Daoy (cell line): ENCODE results near the gene TRPV4. TPM values are rescaled to one million over a fixed set of nuclear protein-coding genes. Genes with fewer than 3 reads are reported as not detected.

Source experiments
- DNase-seq: peaks from one replicate; pipeline ENCODE4 v3.0.0-alpha.2; 2015; ENCODE audit warnings: low read depth
- total RNA-seq: library from RNA; depleted of rRNA; stranded (reverse); fragments of >200 nt; shearing (Covaris generic); gene quantifications from 2 replicates; pipeline ENCODE4 v1.2.3, GENCODE V29; 2014; rRNA removed

The TRPV4 gene
- total RNA-seq, 1 experiment from 2014 or later, result 0.51 TPM

DNA sequence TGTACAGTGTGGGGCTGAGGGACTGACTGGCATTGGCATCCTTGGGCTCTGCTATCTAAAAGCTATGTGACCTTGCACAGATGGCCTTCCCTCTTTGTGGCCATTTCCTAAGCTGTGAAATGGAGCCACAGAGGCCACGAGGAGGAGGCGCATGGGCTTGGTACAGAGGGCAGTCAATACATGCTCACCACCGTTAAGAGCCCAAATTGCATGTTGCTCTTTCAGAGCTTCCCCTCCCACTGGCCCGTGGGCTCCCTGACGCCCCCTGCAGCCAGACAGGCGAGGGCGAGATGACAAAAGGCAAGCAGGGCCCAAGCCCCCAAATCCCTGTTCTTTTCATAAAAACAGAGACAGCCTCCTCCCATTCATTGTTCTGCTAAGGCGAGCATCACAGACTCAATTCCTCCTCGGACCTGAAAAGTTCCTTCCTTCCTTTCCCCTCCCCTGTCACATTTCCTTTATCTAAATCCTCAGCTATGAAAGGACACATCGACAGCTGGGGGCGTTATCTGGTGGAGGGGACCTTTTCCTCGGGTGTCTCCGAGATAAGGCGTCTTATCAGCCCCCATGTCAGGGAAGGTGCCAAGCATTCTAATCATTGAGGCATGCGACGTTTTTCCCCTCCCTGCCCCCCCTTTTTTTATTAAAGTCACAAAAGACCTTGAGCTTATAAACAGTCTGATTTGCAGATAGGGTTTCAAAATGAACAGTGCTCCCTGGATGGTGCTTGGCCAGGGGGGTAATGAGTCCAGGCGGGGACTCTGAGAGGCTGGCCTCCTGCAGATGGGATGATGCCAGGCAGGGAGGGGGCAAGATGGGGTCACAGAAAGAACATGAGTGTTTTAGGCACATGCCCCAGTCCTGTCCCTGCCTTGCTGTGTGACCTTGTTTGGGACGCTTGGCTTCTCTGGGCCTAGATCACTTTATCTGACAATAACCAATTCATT lies 93.2 kb downstream of the TRPV4 start:
- DNase-seq, result peak; percentile 37

DNA sequence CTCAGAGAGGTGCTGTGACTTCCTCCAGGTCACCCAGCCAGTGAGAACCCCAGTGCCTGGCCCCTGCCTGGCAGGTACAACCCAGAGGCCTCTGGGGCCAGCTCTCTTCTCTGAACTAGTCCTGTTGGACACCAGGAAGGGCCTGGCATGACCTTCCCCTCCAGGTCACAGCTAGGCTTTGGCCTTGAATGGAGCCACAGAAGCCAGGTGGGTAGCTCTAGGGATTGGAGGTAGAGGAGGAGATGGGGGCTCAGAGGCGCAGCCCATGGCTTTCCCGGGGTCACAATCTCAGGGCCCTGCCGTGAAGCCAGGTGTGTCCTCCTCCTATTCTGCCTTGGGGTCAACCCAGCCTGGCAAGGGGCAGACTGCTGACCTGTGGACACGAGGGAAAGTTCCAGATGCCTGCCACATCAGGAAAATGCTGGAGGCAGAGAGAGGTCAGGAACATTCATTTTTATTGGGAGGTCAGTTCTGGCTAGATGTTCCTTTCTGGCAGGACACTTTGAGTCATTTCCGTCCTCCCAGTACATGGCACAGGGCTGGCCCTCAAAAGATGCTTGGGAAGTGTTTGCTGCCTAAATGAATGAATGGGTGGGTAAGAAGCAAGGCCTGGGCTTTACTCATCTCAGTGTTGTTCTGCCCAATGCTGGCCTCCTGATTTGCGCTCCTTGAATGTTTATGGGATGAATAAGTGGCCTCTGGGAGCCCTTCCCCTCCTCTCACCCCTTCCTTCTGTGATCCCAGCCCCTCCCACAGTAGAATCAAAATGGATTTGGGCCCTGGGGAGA lies 94.1 kb downstream of the TRPV4 start:
- DNase-seq, result peak; percentile 19

DNA sequence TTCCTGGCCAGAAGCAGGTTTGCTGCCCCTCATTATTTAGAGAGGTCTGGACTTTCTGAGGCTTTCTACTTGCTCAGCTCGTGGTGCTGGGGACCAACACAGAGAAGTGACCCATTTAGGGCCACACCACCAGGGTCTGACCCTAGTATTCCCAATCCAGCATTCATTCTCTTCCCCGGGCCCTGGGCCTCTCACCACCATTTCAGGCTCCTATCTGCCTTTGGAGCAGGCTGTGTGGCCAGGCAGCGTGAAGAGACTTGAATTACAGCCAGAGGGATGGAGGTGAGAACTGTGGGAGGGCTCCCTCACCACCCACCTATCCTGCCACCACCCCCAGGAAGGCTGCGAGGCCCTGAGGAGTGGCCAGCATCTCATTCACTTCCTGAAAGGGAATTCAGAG lies 95.0 kb downstream of the TRPV4 start:
- no peak for DNase-seq

DNA sequence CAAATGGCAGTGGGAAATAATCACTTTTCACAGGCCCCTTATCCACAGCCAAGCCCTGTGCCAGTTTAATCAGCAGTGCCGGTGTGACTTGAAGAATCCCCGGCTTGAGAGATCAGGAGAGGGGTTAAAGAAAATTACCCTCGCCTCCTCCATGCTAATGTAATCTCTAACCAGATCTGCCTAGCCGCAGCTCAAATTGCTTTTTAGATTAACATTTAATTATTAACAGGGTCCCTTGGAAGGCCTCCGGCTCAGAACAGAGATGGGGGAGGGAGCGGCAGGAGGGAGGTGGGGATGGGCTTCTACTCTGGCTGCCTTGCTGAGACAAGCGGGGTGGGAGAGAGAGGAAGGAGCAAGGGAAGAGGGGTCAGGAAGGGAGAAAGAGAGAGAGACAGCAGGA lies 95.6 kb downstream of the TRPV4 start:
- no peak for DNase-seq

DNA sequence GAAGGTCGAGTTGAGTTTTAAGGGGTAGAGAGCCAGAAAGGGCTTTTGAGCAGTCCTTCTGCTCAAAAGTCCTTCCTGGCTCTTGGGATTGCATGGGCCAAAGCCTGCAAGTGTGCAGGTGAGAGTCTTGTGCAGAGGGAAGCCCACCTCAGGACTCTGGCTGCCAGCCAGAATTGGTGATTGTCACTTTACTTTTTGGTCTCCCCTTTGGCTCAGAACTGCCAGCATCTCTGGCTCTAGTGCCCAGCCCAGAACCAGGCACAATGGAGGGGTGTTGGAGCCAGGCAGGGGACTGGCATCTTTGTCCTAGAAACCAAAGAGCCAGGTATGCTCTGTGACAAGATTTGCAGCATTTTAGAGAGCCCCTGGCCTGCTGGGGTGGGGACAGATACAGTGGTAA lies 96.1 kb downstream of the TRPV4 start:
- DNase-seq, result no peak

DNA sequence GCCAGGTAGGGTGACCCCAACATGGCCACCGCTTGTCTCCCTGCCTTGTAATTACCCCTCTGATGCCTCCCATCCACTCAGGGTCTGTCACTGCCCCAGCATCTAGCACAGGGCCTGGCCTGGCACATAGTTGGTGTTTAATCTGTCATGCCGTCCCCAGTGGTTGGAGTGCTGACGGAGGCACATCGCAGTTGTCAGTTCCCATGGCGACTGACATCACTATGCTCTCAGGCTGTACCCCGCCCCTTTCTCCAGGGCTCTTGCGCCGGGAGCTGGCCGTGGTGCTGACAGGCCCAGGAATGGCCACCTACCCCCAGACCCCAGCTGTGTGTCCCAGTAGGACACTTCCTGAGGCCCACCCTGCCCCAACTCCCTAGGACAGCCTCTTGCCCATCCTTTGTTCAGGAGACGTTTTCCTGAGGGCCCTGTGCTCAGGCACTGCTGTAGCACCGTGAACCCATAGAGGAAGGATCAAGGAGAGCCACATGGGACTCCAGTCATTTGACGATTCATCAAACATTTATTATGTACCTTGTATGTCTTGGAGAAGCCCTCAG lies 96.6 kb downstream of the TRPV4 start:
- DNase-seq, result peak; percentile 62

DNA sequence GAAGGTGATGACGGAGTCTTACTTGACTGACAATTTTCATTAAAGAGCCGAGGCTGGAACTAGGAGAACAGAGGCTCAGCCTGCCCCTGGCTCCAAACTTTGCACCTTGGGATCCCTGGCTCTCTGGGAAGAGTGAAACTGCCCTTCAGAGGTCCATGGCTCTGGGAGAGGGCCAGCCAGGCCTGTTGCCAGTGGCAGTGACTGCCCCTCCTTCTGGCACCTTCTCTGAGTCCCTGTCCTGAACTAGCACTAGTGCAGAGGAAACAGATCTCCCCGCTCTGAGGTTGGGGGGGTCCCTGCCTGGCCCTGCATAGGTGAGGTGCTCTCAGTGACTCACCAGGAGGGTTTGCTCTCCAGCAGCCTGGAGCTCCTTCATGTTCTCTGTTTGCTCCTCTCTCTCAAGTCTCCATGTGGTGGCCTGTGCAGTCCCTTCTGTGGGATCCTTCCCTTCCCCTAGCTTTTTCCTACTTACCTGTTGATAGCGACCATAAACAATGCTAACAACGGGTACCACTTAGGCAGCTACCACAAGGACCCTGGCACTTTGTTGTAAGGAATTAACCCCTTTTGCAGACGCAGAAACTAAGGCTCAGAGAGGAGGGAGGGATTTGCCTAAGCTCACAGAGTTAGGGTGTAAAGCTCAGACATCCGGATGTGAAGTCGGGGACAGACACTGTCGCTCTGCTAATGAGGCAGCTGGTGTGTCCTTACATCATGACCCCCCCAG lies 97.2 kb downstream of the TRPV4 start:
- DNase-seq, result no peak

DNA sequence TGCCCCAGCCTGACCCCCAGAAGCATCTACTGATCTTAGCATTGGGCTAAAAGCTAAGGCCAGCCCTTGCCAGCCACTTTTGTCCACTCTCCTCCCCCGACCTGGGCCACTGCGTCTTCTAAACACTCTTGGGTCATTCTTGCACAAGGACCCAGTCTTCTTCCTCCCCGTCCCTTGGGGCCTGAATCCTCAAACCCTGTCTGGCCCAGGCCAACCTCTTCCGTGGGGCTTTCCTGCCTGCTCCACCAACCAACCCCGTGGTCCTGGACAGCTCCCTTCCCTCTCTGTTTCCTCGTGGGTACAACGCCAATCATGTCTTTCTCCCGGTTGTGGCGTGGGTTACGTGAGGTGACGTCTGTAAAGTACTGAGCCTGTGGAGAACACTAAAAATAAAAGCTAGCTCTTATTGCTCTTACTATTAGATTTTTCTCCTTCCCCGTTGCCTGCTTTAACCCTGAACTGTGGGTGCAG lies 98.1 kb downstream of the TRPV4 start:
- no peak for DNase-seq

DNA sequence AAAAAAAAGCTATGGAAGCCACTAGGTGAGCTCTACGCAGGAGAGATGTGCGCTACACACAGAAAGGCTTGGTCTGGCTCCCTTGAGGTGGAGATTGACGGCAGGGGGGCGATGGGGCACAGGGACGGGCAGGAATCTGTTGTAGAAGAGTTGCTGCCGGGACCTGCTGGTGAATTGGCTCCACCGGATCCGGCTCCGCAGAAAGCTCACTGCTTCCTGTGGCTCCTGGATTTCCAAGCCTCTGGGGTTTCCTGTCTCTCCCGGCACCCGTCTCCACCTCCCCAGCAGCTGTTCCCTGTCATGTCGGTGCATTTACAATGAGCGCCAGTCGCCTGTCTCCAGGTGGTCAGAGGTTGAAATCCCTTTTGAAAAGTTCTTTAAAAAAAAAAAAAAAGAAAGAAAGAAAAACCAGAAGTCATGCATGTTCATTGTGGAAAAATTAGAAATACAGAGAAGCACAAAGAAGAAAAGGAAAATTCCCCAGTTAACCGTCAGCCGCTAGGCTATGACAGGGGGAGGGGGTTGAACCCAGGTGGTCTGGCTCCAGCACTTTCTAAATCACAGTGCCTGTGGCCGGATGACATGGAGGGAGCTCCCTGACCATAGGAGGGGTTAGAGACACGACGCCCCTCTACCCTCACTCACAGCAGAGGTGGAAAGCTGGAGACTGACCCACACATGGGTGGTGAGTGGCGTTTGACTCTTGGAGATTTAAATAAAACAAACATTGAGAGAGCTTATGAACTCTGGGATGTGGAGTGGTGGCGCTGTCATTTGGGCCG lies 98.8 kb downstream of the TRPV4 start:
- DNase-seq, result peak; percentile 69

Other genes with a start within 250 kb of the TRPV4 start
- 1.0 and 2.4 TPM in 2 replicates for gene FAM222A, start 119.6 kb downstream of the TRPV4 start, total RNA-seq
- 47.4 and 49.7 TPM in 2 replicates for gene GLTP, start 47.1 kb upstream of the TRPV4 start, total RNA-seq
- gene TCHP, start 66.9 kb upstream of the TRPV4 start, total RNA-seq, result 37.3 and 37.9 TPM in 2 replicates
- gene GIT2, start 163.0 kb upstream of the TRPV4 start, total RNA-seq, result 16.0 and 20.5 TPM in 2 replicates
- gene ANKRD13A, start 166.0 kb upstream of the TRPV4 start, total RNA-seq, result 90.3 and 101 TPM in 2 replicates
- 6.1 and 21.3 TPM in 2 replicates for gene C12orf76, start 215.1 kb upstream of the TRPV4 start, total RNA-seq